Activated T-helper 17 cell treated with anti-CD3 and anti-CD28 coated beads, Interleukin-2, amount 50 U/mL, for 72 hours (primary cell): ENCODE measurements around the gene TMCC3. TPM values are rescaled to one million over a fixed set of nuclear protein-coding genes. Genes with fewer than 3 reads are reported as not detected.
A peak's percentile ranks its signal among the peaks of the same experiment; 100 is the strongest.

ENCODE experiments used
- ATAC-seq: fragments of 150-1000 bp; cut with Tn5 transposase; replicated peaks from 2 replicates; pipeline ENCODE4 v1.10.0; 2021; ENCODE audit warnings: mild to moderate bottlenecking, moderate library complexity
- H3K27ac Mint-ChIP-seq: one replicate; pipeline ENCODE4 v1.8.0; 2022; ENCODE audit warnings: mixed read lengths
- H3K27me3 Mint-ChIP-seq: one replicate; pipeline ENCODE4 v1.8.0; 2022; ENCODE audit warnings: mixed read lengths
- H3K36me3 Mint-ChIP-seq: one replicate; pipeline ENCODE4 v1.8.0; 2022; ENCODE audit warnings: low read depth, mild to moderate bottlenecking, mixed read lengths
- H3K4me1 Mint-ChIP-seq: one replicate; pipeline ENCODE4 v1.8.0; 2022; ENCODE audit warnings: mixed read lengths
- H3K4me3 Mint-ChIP-seq: one replicate; pipeline ENCODE4 v1.8.0; 2022; ENCODE audit warnings: mild to moderate bottlenecking, mixed read lengths
- H3K9me3 Mint-ChIP-seq: one replicate; pipeline ENCODE4 v1.8.0; 2022; ENCODE audit warnings: mixed read lengths
- total RNA-seq, 2 donors: library from RNA; stranded (reverse); gene quantifications; one replicate each; pipeline ENCODE4 v1.2.3, GENCODE V29; 2022

TMCC3 gene
- total RNA-seq, 2 donors from 2014 or later: 0.63 to 1.0 TPM

DNA sequence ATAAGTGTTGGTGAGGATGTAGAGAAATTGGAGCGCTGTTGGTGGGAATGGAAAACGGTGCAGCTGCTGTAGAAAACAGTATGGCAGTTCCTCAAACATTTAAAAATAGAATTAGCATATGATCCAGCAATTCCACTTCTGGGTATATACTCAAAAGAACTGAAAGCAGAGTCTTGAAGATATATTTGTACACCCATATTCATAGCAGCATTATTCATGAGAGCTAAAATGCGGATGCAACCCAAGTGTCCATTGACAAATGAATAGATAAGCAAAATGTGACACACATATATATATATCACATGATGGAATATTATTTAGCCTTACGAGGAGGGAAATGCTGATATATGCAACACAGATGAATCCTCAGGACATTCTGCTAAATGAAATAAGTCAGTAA lies 106.0 kb downstream of the TMCC3 start:
- H3K36me3 Mint-ChIP-seq: no peaks in the 10 kb centered on the region
- no peak for ATAC-seq
- no peaks in the 10 kb centered on the region for H3K4me1 Mint-ChIP-seq
- no peak overlapping the region for H3K4me3 Mint-ChIP-seq
- no peaks in the 10 kb centered on the region for H3K27me3 Mint-ChIP-seq
- peaks cover 24% of the 10 kb centered on the region for H3K9me3 Mint-ChIP-seq
- H3K27ac Mint-ChIP-seq: no peak overlapping the region

DNA sequence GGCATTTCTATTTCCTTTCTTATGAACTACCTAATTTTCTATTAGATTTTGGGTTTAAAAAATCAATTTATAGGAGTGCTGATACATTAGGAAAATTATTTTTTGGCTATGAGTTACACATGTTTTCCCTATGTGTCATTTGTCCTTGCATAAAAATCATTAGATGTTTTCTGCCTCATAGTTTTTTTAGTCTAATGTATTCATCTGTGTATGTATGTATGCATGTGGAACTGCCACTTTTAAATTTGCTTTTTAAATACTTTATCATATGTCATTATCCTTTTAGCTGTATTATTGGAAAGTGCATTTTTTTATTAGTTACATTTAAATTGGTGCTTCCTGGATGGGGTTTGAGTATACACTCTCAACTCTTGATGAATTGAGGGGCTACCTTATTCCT lies 112.0 kb downstream of the TMCC3 start:
- no peaks in the 10 kb centered on the region for H3K4me1 Mint-ChIP-seq
- H3K36me3 Mint-ChIP-seq: no peaks in the 10 kb centered on the region
- no peaks in the 10 kb centered on the region for H3K27me3 Mint-ChIP-seq
- no peak overlapping the region for H3K4me3 Mint-ChIP-seq
- no peak for ATAC-seq
- no peak overlapping the region for H3K27ac Mint-ChIP-seq
- no peaks in the 10 kb centered on the region for H3K9me3 Mint-ChIP-seq

- H3K4me1 Mint-ChIP-seq: no peaks in the 10 kb centered on the region
- ATAC-seq: no peak
- no peak overlapping the region for H3K27ac Mint-ChIP-seq
- H3K36me3 Mint-ChIP-seq: no peaks in the 10 kb centered on the region
- no peak overlapping the region for H3K4me3 Mint-ChIP-seq
- no peaks in the 10 kb centered on the region for H3K9me3 Mint-ChIP-seq
- H3K27me3 Mint-ChIP-seq: peaks cover 3% of the 10 kb centered on the region
These were observed 114.1 kb downstream of the TMCC3 start for GRCh38 chr12:94536040-94536965.

- Mint-ChIP-seq H3K4me1 (no peaks in the 10 kb centered on the region), H3K27ac (no peak overlapping the region), H3K9me3 (no peaks in the 10 kb centered on the region), H3K4me3 (no peak overlapping the region), H3K27me3 (peaks cover 3% of the 10 kb centered on the region), H3K36me3 (no peaks in the 10 kb centered on the region)
- ATAC-seq: no peak
These were observed 114.8 kb downstream of the TMCC3 start for GRCh38 chr12:94535510-94535921.

- Mint-ChIP-seq H3K9me3 (no peaks in the 10 kb centered on the region), H3K27me3 (peaks cover 3% of the 10 kb centered on the region), H3K4me3 (no peak overlapping the region), H3K4me1 (no peaks in the 10 kb centered on the region), H3K27ac (no peak overlapping the region), H3K36me3 (no peaks in the 10 kb centered on the region)
- ATAC-seq: no peak
These were observed 115.4 kb downstream of the TMCC3 start for GRCh38 chr12:94534774-94535509.

DNA sequence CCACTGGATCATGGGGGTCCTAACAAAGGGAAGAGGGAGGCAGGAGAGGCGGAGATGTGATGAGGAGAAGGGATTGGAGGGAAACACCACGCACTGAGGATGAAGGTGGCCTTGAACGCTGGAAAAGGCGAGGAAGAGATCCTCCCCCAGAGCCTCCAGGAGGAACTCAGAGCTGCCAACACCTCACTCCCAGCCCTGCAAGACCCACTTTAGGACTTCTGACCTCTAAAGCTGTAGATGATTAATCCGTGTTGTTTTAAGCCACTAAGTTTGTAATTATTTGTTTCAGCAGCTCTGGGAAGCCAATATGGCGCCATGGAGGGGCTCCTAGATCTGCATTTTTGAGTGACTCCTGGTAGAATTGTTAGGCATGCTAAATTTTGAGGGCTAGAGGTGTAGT lies 116.1 kb downstream of the TMCC3 start:
- no peak for ATAC-seq
- Mint-ChIP-seq H3K4me1 (no peaks in the 10 kb centered on the region), H3K27ac (no peak overlapping the region), H3K36me3 (no peaks in the 10 kb centered on the region), H3K9me3 (no peaks in the 10 kb centered on the region), H3K4me3 (no peak overlapping the region), H3K27me3 (peaks cover 6% of the 10 kb centered on the region)

GRCh38 chr12:94532490-94533422 lies 117.6 kb downstream of the TMCC3 start:
- Mint-ChIP-seq H3K36me3 (no peaks in the 10 kb centered on the region), H3K27ac (no peak overlapping the region), H3K9me3 (no peaks in the 10 kb centered on the region), H3K4me3 (no peak overlapping the region), H3K4me1 (no peaks in the 10 kb centered on the region), H3K27me3 (peaks cover 9% of the 10 kb centered on the region)
- peak; percentile 82 for ATAC-seq

- H3K4me3 Mint-ChIP-seq: no peak overlapping the region
- no peaks in the 10 kb centered on the region for H3K9me3 Mint-ChIP-seq
- H3K27me3 Mint-ChIP-seq: peaks cover 9% of the 10 kb centered on the region
- H3K27ac Mint-ChIP-seq: no peak overlapping the region
- H3K36me3 Mint-ChIP-seq: no peaks in the 10 kb centered on the region
- no peaks in the 10 kb centered on the region for H3K4me1 Mint-ChIP-seq
- ATAC-seq: no peak
These were observed 119.1 kb downstream of the TMCC3 start for GRCh38 chr12:94531196-94531720.

- Mint-ChIP-seq H3K27ac (no peak overlapping the region), H3K4me3 (no peak overlapping the region), H3K9me3 (no peaks in the 10 kb centered on the region), H3K27me3 (peaks cover 6% of the 10 kb centered on the region), H3K36me3 (no peaks in the 10 kb centered on the region), H3K4me1 (no peaks in the 10 kb centered on the region)
- peak; percentile 31 for ATAC-seq
These were observed 124.4 kb downstream of the TMCC3 start for GRCh38 chr12:94525951-94526350.

Other genes with a start within 250 kb of the TMCC3 start
- 10 to 100 TPM; 22.0 to 23.9 TPM for gene CEP83, start 190.7 kb downstream of the TMCC3 start, total RNA-seq